HCT116 (cell line): ENCODE results near the gene FADS6. TPM values are rescaled to one million over a fixed set of nuclear protein-coding genes. Genes with fewer than 3 reads are reported as not detected.

Source experiments
- ATAC-seq: fragments of 200-7000 bp; cut with Tn5 transposase; 2 replicates; pipeline ENCODE4 v1.9.1; 2020; ENCODE audit warnings: mild to moderate bottlenecking, moderate library complexity
- BruUV-seq: library from RNA; stranded (reverse); fragments of 400-500 nt; replicated peaks from 2 replicates; lab custom pipeline; 2021; lab: Mats Ljungman, UMichigan
- CTCF ChIA-PET: fragments of 300-600 bp; sonication (Branson Sonifier 250); formaldehyde crosslinking; loops from one replicate; lab custom pipeline; 2021; ENCODE audit warnings: antibody characterized with exemption; lab: Charles Lee
- POLR2A ChIA-PET: fragments of 300-600, 350-600 bp; sonication (Branson Sonifier 250); formaldehyde crosslinking; loops from one replicate; lab custom pipeline; 2021; ENCODE audit warnings: antibody characterized with exemption; lab: Charles Lee
- RAD21 ChIA-PET, 2 experiments: fragments of 300-600 bp; sonication (Branson Sonifier 250); formaldehyde crosslinking; loops; one replicate each; lab custom pipeline; 2023; ENCODE audit warnings: low total read pairs in 2 of 2; ENCODE audit not compliant: uncharacterized antibody in 2 of 2, unreplicated experiment in 2 of 2, low non-redundant PET in 1 of 2; lab: Charles Lee
- DNase-seq: peaks from one replicate; pipeline ENCODE4 v3.0.0-alpha.2; 2010; ENCODE audit warnings: low read depth, low spot score
- H2AFZ ChIP-seq: fragments of 200-600 bp; shearing (Covaris generic), sonication (generic); 2 replicates; pipeline ENCODE4 v1.6.1; 2017; ENCODE audit warnings: low read depth, mixed run types, mixed read lengths, antibody characterized with exemption, low read length; ENCODE audit not compliant: poor library complexity, severe bottlenecking
- H3K27ac ChIP-seq: 2 replicates; pipeline ENCODE4 v1.5.1; 2012; ENCODE audit warnings: low read depth, low read length
- H3K27me3 ChIP-seq: fragments of 200-600 bp; sonication (generic); 2 replicates; pipeline ENCODE4 v1.6.1; 2016; ENCODE audit warnings: mixed run types, low read length, mixed read lengths; ENCODE audit not compliant: insufficient read depth
- H3K36me3 ChIP-seq, 2 experiments: fragments of 200-500 bp in 1 of 2; fragments of 200-600 bp in 1 of 2; sonication (Bioruptor generic) in 1 of 2; sonication (generic) in 1 of 2; 2 replicates each; pipeline versions ENCODE4 v1.5.1 to v1.6.1; 2014 to 2016; ENCODE audit warnings: low read length in 2 of 2, inconsistent platforms in 1 of 2, mixed read lengths in 1 of 2, mixed run types in 1 of 2; ENCODE audit not compliant: insufficient read depth in 2 of 2, control insufficient read depth in 1 of 2
- H3K4me1 ChIP-seq, 2 experiments: fragments of 200-600 bp in 1 of 2; sonication (generic) in 1 of 2; 2 replicates each; pipeline versions ENCODE4 v1.5.1 to v1.6.1; 2012 to 2017; ENCODE audit warnings: low read length in 2 of 2, inconsistent platforms in 1 of 2, mild to moderate bottlenecking in 1 of 2, mixed read lengths in 1 of 2, mixed run types in 1 of 2, moderate library complexity in 1 of 2; ENCODE audit not compliant: insufficient read depth in 2 of 2, control insufficient read depth in 1 of 2
- H3K4me2 ChIP-seq: fragments of 200-600 bp; sonication (generic); 2 replicates; pipeline ENCODE4 v1.6.1; 2017; ENCODE audit warnings: mixed run types, low read length, mixed read lengths
- H3K4me3 ChIP-seq, 2 experiments: fragments of 200-600 bp in 1 of 2; sonication (generic) in 1 of 2; replicated peaks in 1 of 2; 2 replicates each; pipeline ENCODE4 v1.5.1; 2011 to 2016; ENCODE audit warnings: low read length in 2 of 2, control low read depth in 1 of 2, low read depth in 1 of 2, mild to moderate bottlenecking in 1 of 2, mixed read lengths in 1 of 2, mixed run types in 1 of 2
- H3K79me2 ChIP-seq: fragments of 200-600 bp; sonication (generic); 2 replicates; pipeline ENCODE4 v1.6.1; 2017; ENCODE audit warnings: mild to moderate bottlenecking, mixed run types, low read length, moderate library complexity, mixed read lengths; ENCODE audit not compliant: insufficient read depth
- H3K9ac ChIP-seq: fragments of 200-600 bp; sonication (generic); 2 replicates; pipeline ENCODE4 v1.6.1; 2016; ENCODE audit warnings: low read length, mixed read lengths
- H3K9me2 ChIP-seq: fragments of 200-600 bp; sonication (generic), shearing (Covaris generic); 2 replicates; pipeline ENCODE4 v1.6.1; 2017; ENCODE audit warnings: mixed run types, mild to moderate bottlenecking, moderate library complexity; ENCODE audit not compliant: insufficient read depth
- H3K9me3 ChIP-seq, 2 experiments: fragments of 200-500 bp in 1 of 2; fragments of 200-600 bp in 1 of 2; sonication (Bioruptor generic) in 1 of 2; sonication (generic) in 1 of 2; 2 replicates each; pipeline ENCODE4 v1.6.1; 2014 to 2017; ENCODE audit warnings: low read length in 2 of 2, mixed read lengths in 2 of 2, inconsistent platforms in 1 of 2, low read depth in 1 of 2, mild to moderate bottlenecking in 1 of 2, mixed run types in 1 of 2, moderate library complexity in 1 of 2; ENCODE audit not compliant: control insufficient read depth in 1 of 2, insufficient read depth in 1 of 2
- H4K20me1 ChIP-seq: fragments of 200-600 bp; sonication (generic), shearing (Covaris generic); 2 replicates; pipeline ENCODE4 v1.6.1; 2017; ENCODE audit warnings: mixed run types, mild to moderate bottlenecking, moderate library complexity; ENCODE audit not compliant: insufficient read depth
- CTCF ChIP-seq, 3 experiments: fragments of 200-600 bp in 1 of 3; sonication (generic) in 1 of 3; IDR thresholded peaks in 2 of 3; conservative IDR thresholded peaks in 1 of 3; 2 replicates each; pipeline ENCODE4 v1.5.1; 2012 to 2017; ENCODE audit warnings: low read depth in 2 of 3, low read length in 2 of 3, antibody characterized with exemption in 1 of 3, borderline replicate concordance in 1 of 3, control low read depth in 1 of 3, mild to moderate bottlenecking in 1 of 3, mixed read lengths in 1 of 3, mixed run types in 1 of 3, moderate library complexity in 1 of 3; ENCODE audit not compliant: insufficient read depth in 1 of 3
- EZH2 ChIP-seq: fragments of 200-600 bp; sonication (generic); IDR thresholded peaks from 2 replicates; pipeline ENCODE4 v1.6.1; 2017; ENCODE audit warnings: antibody characterized with exemption, mixed run types
- EZH2phosphoT487 ChIP-seq: fragments of 200-600 bp; IDR thresholded peaks from 2 replicates; pipeline ENCODE4 v1.6.1; 2018; ENCODE audit warnings: antibody characterized with exemption, borderline replicate concordance
- JUND ChIP-seq: IDR thresholded peaks from 2 replicates; pipeline ENCODE4 v1.6.1; 2012
- REST ChIP-seq: IDR thresholded peaks from 2 replicates; pipeline ENCODE4 v1.6.1; 2012; ENCODE audit warnings: low read depth
- SP1 ChIP-seq: IDR thresholded peaks from 2 replicates; pipeline ENCODE4 v1.6.1; 2012; ENCODE audit warnings: low read depth
- ZBTB33 ChIP-seq: IDR thresholded peaks from 2 replicates; pipeline ENCODE4 v1.6.1; 2011; ENCODE audit warnings: mild to moderate bottlenecking, low read length, moderate library complexity; ENCODE audit not compliant: insufficient replicate concordance; ENCODE audit errors: extremely low read depth
- ZFX ChIP-seq: fragments of 450-650 bp; IDR thresholded peaks from 2 replicates; pipeline ENCODE4 v1.6.1; 2017
- ZNF274 ChIP-seq: fragments of 200-500 bp; sonication (Bioruptor generic); IDR thresholded peaks from 2 replicates; pipeline ENCODE4 v1.6.1; 2014; ENCODE audit warnings: mild to moderate bottlenecking, low read depth, low read length, inconsistent platforms
- intact Hi-C: fragments of 100-400 bp; cut with micrococcal nuclease; formaldehyde crosslinking; loops from 2 replicates; pipeline ENCODE4 v1.10.0; 2022
- total RNA-seq: library from RNA; stranded (reverse); gene quantifications from one replicate; pipeline ENCODE4 v1.2.1, GENCODE V29; 2021; ENCODE audit not compliant: unreplicated experiment
- TF ChIP-seq, protein P1 (sequence below): IDR thresholded peaks from 2 replicates; pipeline ENCODE4 v1.6.1; 2012

FADS6 gene
- total RNA-seq, 1 experiment from 2014 or later: not detected

DNA sequence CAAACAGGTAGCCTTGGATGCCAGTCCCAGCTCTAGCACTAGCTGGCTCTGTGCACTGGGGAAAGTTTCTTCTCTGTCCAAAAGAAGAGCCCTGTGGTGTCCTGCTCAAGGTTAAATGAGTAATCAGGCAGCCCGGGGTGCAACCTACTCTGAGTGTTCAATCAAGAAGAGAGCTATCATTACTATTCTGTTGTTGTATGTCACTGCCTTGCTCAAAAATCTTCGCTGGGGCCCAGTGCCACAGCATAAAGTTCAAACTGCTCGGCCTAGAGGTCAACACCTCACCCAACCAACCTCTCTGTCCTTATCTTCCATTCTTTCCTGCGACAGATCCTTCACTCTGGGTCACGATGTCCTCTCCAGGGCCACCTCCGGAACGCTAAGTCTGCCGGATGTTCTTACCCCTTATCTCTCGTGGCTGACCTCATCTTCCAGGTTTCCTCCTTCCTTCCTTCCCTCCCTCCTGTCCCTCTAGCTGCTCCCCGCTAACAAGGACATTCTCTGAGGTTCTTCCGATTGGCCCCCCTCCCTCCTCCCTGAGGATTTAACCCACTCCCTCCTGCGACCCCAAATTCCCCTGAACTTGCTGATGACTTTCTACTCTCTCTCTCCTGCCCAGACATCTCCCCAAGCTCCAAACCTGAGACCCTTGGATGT, 25.1 kb downstream of the FADS6 start:
- no peak for ATAC-seq
- ChIA-PET POLR2A (interaction anchor here (1.9 kb wide), 1 partner anchor 16 kb away, joined by 4 read pairs; no protein-coding TSS in a partner anchor), CTCF (no interaction called here), RAD21 (interaction anchor here in 1 of 2 experiments (0.8 kb wide), 1 partner anchor 10 kb away, joined by 6 read pairs; no protein-coding TSS in a partner anchor)
- Histone ChIP-seq H3K36me3 (peaks cover 7 to 9% of the 10 kb centered on the region in 2 experiments; a peak in 3 of 4 replicates), H3K79me2 (peaks cover 12% of the 10 kb centered on the region), H3K27ac (no peak overlapping the region), H3K4me1 (peaks cover 4 to 29% of the 10 kb centered on the region in 2 experiments; a peak in 3 of 4 replicates), H3K4me3 (no peak overlapping the region), H3K9me2 (no peaks in the 10 kb centered on the region), H3K9me3 (no peaks in the 10 kb centered on the region), H3K9ac (no peak overlapping the region), H2AFZ (no peak overlapping the region), H3K4me2 (no peak overlapping the region), H3K27me3 (no peaks in the 10 kb centered on the region), H4K20me1 (no peaks in the 10 kb centered on the region)
- TF ChIP-seq ZFX: no peak
- TF ChIP-seq ZBTB33: no peak
- no peak for TF ChIP-seq ZNF274
- TF ChIP-seq, protein P1, sequence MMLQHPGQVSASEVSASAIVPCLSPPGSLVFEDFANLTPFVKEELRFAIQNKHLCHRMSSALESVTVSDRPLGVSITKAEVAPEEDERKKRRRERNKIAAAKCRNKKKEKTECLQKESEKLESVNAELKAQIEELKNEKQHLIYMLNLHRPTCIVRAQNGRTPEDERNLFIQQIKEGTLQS: no peak
- TF ChIP-seq JUND: no peak
- TF ChIP-seq EZH2: no peak
- TF ChIP-seq SP1: no peak
- TF ChIP-seq CTCF (IDR thresholded peaks at IDR 0.05 in 2 of 3, conservative IDR thresholded peaks at IDR 0.05 in 1 of 3; ENCODE audit: borderline replicate concordance in 1 of 3, insufficient read depth in 1 of 3, low read depth in 2 of 3, low read length in 2 of 3): no peak
- no peak for TF ChIP-seq EZH2phosphoT487
- no peak for TF ChIP-seq REST
- intact Hi-C loops: no loop called here
- BruUV-seq: no TSS peak
- DNase-seq: no peak
